HEK293 (cell line): Measurements from ENCODE around the gene LDLRAD4.

ENCODE experiments used
- CTCF ChIA-PET: fragments of 350-600 bp; formaldehyde crosslinking; extraction: SDS; loops from one replicate; lab custom pipeline; 2021; ENCODE audit warnings: antibody characterized with exemption; lab: Yijun Ruan, JAX
- POLR2A ChIA-PET: fragments of 300-600 bp; formaldehyde crosslinking; extraction: SDS; loops from one replicate; lab custom pipeline; 2020; ENCODE audit warnings: antibody characterized with exemption, inconsistent platforms; lab: Yijun Ruan, JAX
- H3K27ac ChIP-seq: fragments of 200-500 bp; sonication (Bioruptor generic); 2 replicates; pipeline ENCODE4 v1.5.1; 2014; ENCODE audit warnings: low read depth, low read length, control low read depth, inconsistent platforms; ENCODE audit errors: extremely low read depth
- H3K36me3 ChIP-seq, 2 experiments: fragments of 200-500 bp in 1 of 2; sonication (Bioruptor generic) in 1 of 2; 1 replicate in 1 of 2; 2 replicates in 1 of 2; pipeline ENCODE4 v1.5.1; 2014 to 2017; ENCODE audit warnings: inconsistent platforms in 2 of 2, low read length in 2 of 2; ENCODE audit not compliant: control insufficient read depth in 2 of 2, insufficient read depth in 1 of 2
- H3K4me1 ChIP-seq: fragments of 200-500 bp; sonication (Bioruptor generic); 2 replicates; pipeline ENCODE4 v1.5.1; 2014; ENCODE audit warnings: mild to moderate bottlenecking, low read length, inconsistent platforms; ENCODE audit not compliant: control insufficient read depth, insufficient read depth
- H3K4me3 ChIP-seq: 2 replicates; pipeline ENCODE4 v1.5.1; 2011; ENCODE audit warnings: low read depth, mild to moderate bottlenecking, control low read depth, low read length, moderate library complexity
- H3K9me3 ChIP-seq: fragments of 200-500 bp; sonication (Bioruptor generic); 2 replicates; pipeline ENCODE4 v1.5.1; 2014; ENCODE audit warnings: low read depth, low read length, inconsistent platforms; ENCODE audit not compliant: control insufficient read depth, insufficient read depth
- BCL11B ChIP-seq: fragments of 450-650 bp; formaldehyde crosslinking; IDR thresholded peaks from 2 replicates; pipeline ENCODE4 v1.5.1; 2016; ENCODE audit warnings: low read depth, missing biosample characterization, missing genetic modification characterization
- GLI2 ChIP-seq: fragments of 450-650 bp; formaldehyde crosslinking; IDR thresholded peaks from 2 replicates; pipeline ENCODE4; 2017; ENCODE audit warnings: missing biosample characterization, missing genetic modification characterization, low read depth, borderline replicate concordance
- PRDM1 ChIP-seq: fragments of 450-650 bp; formaldehyde crosslinking; IDR thresholded peaks from 2 replicates; pipeline ENCODE4; 2016; ENCODE audit warnings: missing biosample characterization, missing genetic modification characterization
- SCRT1 ChIP-seq: fragments of 450-650 bp; formaldehyde crosslinking; IDR thresholded peaks from 2 replicates; pipeline ENCODE4 v1.5.1; 2016; ENCODE audit warnings: missing biosample characterization, missing genetic modification characterization, borderline replicate concordance
- TRIM28 ChIP-seq: IDR thresholded peaks from 2 replicates; pipeline ENCODE4 v1.6.1; 2011; ENCODE audit warnings: low read length, control low read depth, borderline replicate concordance
- YY1 ChIP-seq: fragments of 450-650 bp; formaldehyde crosslinking; IDR thresholded peaks from 2 replicates; pipeline ENCODE4 v1.5.1; 2018; ENCODE audit warnings: missing biosample characterization, missing genetic modification characterization
- ZFP41 ChIP-seq: fragments of 450-650 bp; formaldehyde crosslinking; IDR thresholded peaks from 2 replicates; pipeline ENCODE4 v1.5.1; 2016; ENCODE audit warnings: missing biosample characterization, missing genetic modification characterization, borderline replicate concordance
- ZNF10 ChIP-seq: fragments of 450-650 bp; formaldehyde crosslinking; IDR thresholded peaks from 2 replicates; pipeline ENCODE4 v1.5.1; 2017; ENCODE audit warnings: missing biosample characterization, missing genetic modification characterization
- ZNF146 ChIP-seq: fragments of 450-650 bp; formaldehyde crosslinking; IDR thresholded peaks from 2 replicates; pipeline ENCODE4 v1.5.1; 2016; ENCODE audit warnings: missing biosample characterization, missing genetic modification characterization
- ZNF174 ChIP-seq: fragments of 450-650 bp; formaldehyde crosslinking; IDR thresholded peaks from 2 replicates; pipeline ENCODE4 v1.5.0; 2017; ENCODE audit warnings: missing biosample characterization, mild to moderate bottlenecking, missing genetic modification characterization
- ZNF266 ChIP-seq: fragments of 450-650 bp; formaldehyde crosslinking; IDR thresholded peaks from 2 replicates; pipeline ENCODE4 v1.5.1; 2016; ENCODE audit warnings: missing biosample characterization, missing genetic modification characterization, low read depth
- ZNF335 ChIP-seq: fragments of 450-650 bp; formaldehyde crosslinking; conservative IDR thresholded peaks from 2 replicates; pipeline ENCODE4 v1.5.1; 2016; ENCODE audit warnings: missing biosample characterization, missing genetic modification characterization
- ZNF354C ChIP-seq: fragments of 450-650 bp; formaldehyde crosslinking; IDR thresholded peaks from 2 replicates; pipeline ENCODE4 v1.5.1; 2016; ENCODE audit warnings: missing biosample characterization, missing genetic modification characterization, low read depth, borderline replicate concordance
- ZNF37A ChIP-seq: fragments of 450-650 bp; IDR thresholded peaks from 2 replicates; pipeline ENCODE4 v1.5.1; 2018; ENCODE audit warnings: missing biosample characterization, missing genetic modification characterization
- ZNF394 ChIP-seq: fragments of 450-650 bp; formaldehyde crosslinking; IDR thresholded peaks from 2 replicates; pipeline ENCODE4 v1.5.1; 2016; ENCODE audit warnings: missing biosample characterization, missing genetic modification characterization, mild to moderate bottlenecking, moderate library complexity, borderline replicate concordance
- ZNF404 ChIP-seq: fragments of 450-650 bp; formaldehyde crosslinking; IDR thresholded peaks from 2 replicates; pipeline ENCODE4 v1.5.1; 2017; ENCODE audit warnings: missing biosample characterization, missing genetic modification characterization
- ZNF473 ChIP-seq: fragments of 450-650 bp; formaldehyde crosslinking; IDR thresholded peaks from 2 replicates; pipeline ENCODE4 v1.5.1; 2017; ENCODE audit warnings: missing biosample characterization, missing genetic modification characterization
- ZNF513 ChIP-seq: fragments of 450-650 bp; IDR thresholded peaks from 2 replicates; pipeline ENCODE4 v1.5.1; 2018; ENCODE audit warnings: missing biosample characterization, missing genetic modification characterization
- ZNF548 ChIP-seq: fragments of 450-650 bp; formaldehyde crosslinking; IDR thresholded peaks from 2 replicates; pipeline ENCODE4 v1.5.1; 2016; ENCODE audit warnings: missing biosample characterization, missing genetic modification characterization
- ZNF580 ChIP-seq: fragments of 450-650 bp; formaldehyde crosslinking; IDR thresholded peaks from 2 replicates; pipeline ENCODE4 v1.5.1; 2016; ENCODE audit warnings: missing biosample characterization, missing genetic modification characterization
- ZNF596 ChIP-seq: fragments of 450-650 bp; IDR thresholded peaks from 2 replicates; pipeline ENCODE4 v1.5.0; 2018; ENCODE audit warnings: missing biosample characterization, mild to moderate bottlenecking, missing genetic modification characterization, moderate library complexity
- ZNF624 ChIP-seq: fragments of 450-650 bp; formaldehyde crosslinking; IDR thresholded peaks from 2 replicates; pipeline ENCODE4 v1.5.1; 2017; ENCODE audit warnings: missing biosample characterization, missing genetic modification characterization
- ZNF654 ChIP-seq: fragments of 450-650 bp; formaldehyde crosslinking; IDR thresholded peaks from 2 replicates; pipeline ENCODE4 v1.5.1; 2016; ENCODE audit warnings: low read depth, missing biosample characterization, missing genetic modification characterization
- ZNF768 ChIP-seq: fragments of 450-650 bp; formaldehyde crosslinking; IDR thresholded peaks from 2 replicates; pipeline ENCODE4 v1.5.1; 2018; ENCODE audit warnings: missing biosample characterization, mild to moderate bottlenecking, missing genetic modification characterization
- ZSCAN30 ChIP-seq: fragments of 450-650 bp; IDR thresholded peaks from 2 replicates; pipeline ENCODE4 v1.5.1; 2018; ENCODE audit warnings: missing biosample characterization, mild to moderate bottlenecking, missing genetic modification characterization, moderate library complexity
- TF ChIP-seq, protein P1 (sequence below): fragments of 450-650 bp; formaldehyde crosslinking; IDR thresholded peaks from 2 replicates; pipeline ENCODE4 v1.5.1; 2017; ENCODE audit warnings: missing biosample characterization, mild to moderate bottlenecking, missing genetic modification characterization, moderate library complexity
- TF ChIP-seq, protein P2 (sequence below): fragments of 450-650 bp; formaldehyde crosslinking; IDR thresholded peaks from 2 replicates; pipeline ENCODE4 v1.5.1; 2016; ENCODE audit warnings: missing biosample characterization, missing genetic modification characterization

LDLRAD4 gene

DNA sequence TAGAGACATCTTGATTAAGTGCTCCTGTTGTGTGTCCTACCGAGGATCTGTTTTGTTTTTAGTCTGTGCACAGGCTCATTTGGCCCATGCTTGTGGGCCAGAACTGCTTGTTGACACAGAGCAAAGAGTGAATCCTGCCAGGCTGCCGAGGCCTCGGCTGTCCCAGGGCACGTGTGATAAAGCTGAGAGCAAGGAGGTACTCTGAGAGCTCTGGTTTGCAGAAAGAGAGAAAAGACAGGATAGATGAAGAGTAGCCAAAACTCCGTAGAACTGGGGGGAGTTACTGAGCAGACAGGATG lies 332.7 kb downstream of the LDLRAD4 start:
- Histone ChIP-seq H3K9me3 (no peaks in the 10 kb centered on the region), H3K36me3 (no peaks in the 10 kb centered on the region), H3K27ac (no peak overlapping the region), H3K4me3 (no peak overlapping the region), H3K4me1 (no peaks in the 10 kb centered on the region)
- ChIA-PET CTCF (interaction anchor here (0.6 kb wide), 1 partner anchor 55 kb away, joined by 4 read pairs; no protein-coding TSS in a partner anchor), POLR2A (no interaction called here)
- TF ChIP-seq SCRT1 (no peak), ZNF174 (no peak), ZNF548 (no peak), ZNF146 (tag by site-specific recombination) (no peak), ZNF10 (tag by site-specific recombination) (no peak), YY1 (tag by site-specific recombination) (no peak)
- TF ChIP-seq, protein P1, sequence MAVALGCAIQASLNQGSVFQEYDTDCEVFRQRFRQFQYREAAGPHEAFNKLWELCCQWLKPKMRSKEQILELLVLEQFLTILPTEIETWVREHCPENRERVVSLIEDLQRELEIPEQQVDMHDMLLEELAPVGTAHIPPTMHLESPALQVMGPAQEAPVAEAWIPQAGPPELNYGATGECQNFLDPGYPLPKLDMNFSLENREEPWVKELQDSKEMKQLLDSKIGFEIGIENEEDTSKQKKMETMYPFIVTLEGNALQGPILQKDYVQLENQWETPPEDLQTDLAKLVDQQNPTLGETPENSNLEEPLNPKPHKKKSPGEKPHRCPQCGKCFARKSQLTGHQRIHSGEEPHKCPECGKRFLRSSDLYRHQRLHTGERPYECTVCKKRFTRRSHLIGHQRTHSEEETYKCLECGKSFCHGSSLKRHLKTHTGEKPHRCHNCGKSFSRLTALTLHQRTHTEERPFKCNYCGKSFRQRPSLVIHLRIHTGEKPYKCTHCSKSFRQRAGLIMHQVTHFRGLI (tag by site-specific recombination) = no peak

- Histone ChIP-seq H3K27ac (no peak overlapping the region), H3K9me3 (no peaks in the 10 kb centered on the region), H3K4me3 (no peak overlapping the region), H3K4me1 (no peaks in the 10 kb centered on the region), H3K36me3 (no peaks in the 10 kb centered on the region)
- ChIA-PET CTCF (interaction anchor here (0.7 kb wide), 1 partner anchor 26 kb away, joined by 3 read pairs; no protein-coding TSS in a partner anchor), POLR2A (no interaction called here)
- TF ChIP-seq ZNF596 (tag by site-specific recombination) = no peak
- no peak for TF ChIP-seq TRIM28
- TF ChIP-seq ZNF473 (tag by site-specific recombination) = no peak
- TF ChIP-seq ZNF266 (tag by site-specific recombination) = no peak
- no peak for TF ChIP-seq ZSCAN30
Observed at GRCh38 chr18:13551841-13552733, 333.5 kb downstream of the LDLRAD4 start.

GRCh38 chr18:13553449-13553848 lies 334.9 kb downstream of the LDLRAD4 start:
- ChIA-PET CTCF (no interaction called here), POLR2A (no interaction called here)
- H3K9me3 ChIP-seq = no peaks in the 10 kb centered on the region
- H3K4me3 ChIP-seq = no peak overlapping the region
- H3K4me1 ChIP-seq = no peaks in the 10 kb centered on the region; the same call in 1 of the 2 replicates
- no peak overlapping the region for H3K27ac ChIP-seq
- H3K36me3 ChIP-seq = no peaks in the 10 kb centered on the region
- TF ChIP-seq BCL11B (tag by site-specific recombination) (no peak), PRDM1 (tag by site-specific recombination) (no peak), ZNF37A (tag by site-specific recombination) (no peak), ZNF394 (tag by site-specific recombination) (no peak), ZNF335 (no peak), ZNF654 (tag by site-specific recombination) (no peak), ZNF513 (no peak), ZNF174 (no peak), ZNF580 (tag by site-specific recombination) (no peak), ZNF624 (no peak), ZFP41 (no peak), ZNF404 (tag by site-specific recombination) (no peak), ZNF768 (tag by site-specific recombination) (no peak), ZNF548 (no peak), GLI2 (tag by site-specific recombination) (no peak), ZNF354C (tag by site-specific recombination) (no peak)
- TF ChIP-seq, protein P2, sequence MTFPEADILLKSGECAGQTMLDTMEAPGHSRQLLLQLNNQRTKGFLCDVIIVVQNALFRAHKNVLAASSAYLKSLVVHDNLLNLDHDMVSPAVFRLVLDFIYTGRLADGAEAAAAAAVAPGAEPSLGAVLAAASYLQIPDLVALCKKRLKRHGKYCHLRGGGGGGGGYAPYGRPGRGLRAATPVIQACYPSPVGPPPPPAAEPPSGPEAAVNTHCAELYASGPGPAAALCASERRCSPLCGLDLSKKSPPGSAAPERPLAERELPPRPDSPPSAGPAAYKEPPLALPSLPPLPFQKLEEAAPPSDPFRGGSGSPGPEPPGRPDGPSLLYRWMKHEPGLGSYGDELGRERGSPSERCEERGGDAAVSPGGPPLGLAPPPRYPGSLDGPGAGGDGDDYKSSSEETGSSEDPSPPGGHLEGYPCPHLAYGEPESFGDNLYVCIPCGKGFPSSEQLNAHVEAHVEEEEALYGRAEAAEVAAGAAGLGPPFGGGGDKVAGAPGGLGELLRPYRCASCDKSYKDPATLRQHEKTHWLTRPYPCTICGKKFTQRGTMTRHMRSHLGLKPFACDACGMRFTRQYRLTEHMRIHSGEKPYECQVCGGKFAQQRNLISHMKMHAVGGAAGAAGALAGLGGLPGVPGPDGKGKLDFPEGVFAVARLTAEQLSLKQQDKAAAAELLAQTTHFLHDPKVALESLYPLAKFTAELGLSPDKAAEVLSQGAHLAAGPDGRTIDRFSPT (tag by site-specific recombination) = no peak
